Osteoblast (primary cell): ENCODE data around the gene IGF1R. TPM values are rescaled to one million over a fixed set of nuclear protein-coding genes. Genes with fewer than 3 reads are reported as not detected.

Experiments
- DNase-seq: peaks from one replicate; pipeline ENCODE4 v3.0.0; 2011; ENCODE audit warnings: low spot score, mixed read lengths; ENCODE audit not compliant: insufficient read length; ENCODE audit errors: missing footprints
- H2AFZ ChIP-seq: 2 replicates; pipeline ENCODE4 v1.6.0; 2011; ENCODE audit warnings: mild to moderate bottlenecking, low read length
- H3K27ac ChIP-seq: 2 replicates; pipeline ENCODE4 v1.5.1; 2011; ENCODE audit warnings: mild to moderate bottlenecking, low read depth, low read length, moderate library complexity
- H3K27me3 ChIP-seq: 2 replicates; pipeline ENCODE4 v1.6.0; 2012; ENCODE audit warnings: mild to moderate bottlenecking, control low read depth, inconsistent platforms, low read length, moderate library complexity; ENCODE audit not compliant: insufficient read depth
- H3K36me3 ChIP-seq: 2 replicates; pipeline ENCODE4 v1.5.1; 2011; ENCODE audit warnings: mild to moderate bottlenecking, low read length, control low read depth, moderate library complexity; ENCODE audit not compliant: insufficient read depth
- H3K4me1 ChIP-seq: 2 replicates; pipeline ENCODE4 v1.5.1; 2011; ENCODE audit warnings: mild to moderate bottlenecking, low read length, control low read depth, moderate library complexity; ENCODE audit not compliant: insufficient read depth
- H3K4me2 ChIP-seq: 2 replicates; pipeline ENCODE4 v1.6.0; 2011; ENCODE audit warnings: mild to moderate bottlenecking, low read length; ENCODE audit not compliant: insufficient read depth
- H3K4me3 ChIP-seq: fragments of 200-600 bp; sonication (generic); 3 replicates; pipeline ENCODE4 v1.5.1; 2012; ENCODE audit warnings: mild to moderate bottlenecking, low read length, inconsistent platforms; ENCODE audit not compliant: insufficient read depth
- H3K79me2 ChIP-seq: 2 replicates; pipeline ENCODE4 v1.6.0; 2012; ENCODE audit warnings: mild to moderate bottlenecking, low read length, control low read depth, inconsistent platforms; ENCODE audit not compliant: insufficient read depth
- H3K9me3 ChIP-seq: 2 replicates; pipeline ENCODE4 v1.5.1; 2011; ENCODE audit warnings: low read depth, low read length, control low read depth
- H4K20me1 ChIP-seq: 2 replicates; pipeline ENCODE4 v1.6.0; 2012; ENCODE audit warnings: mild to moderate bottlenecking, low read length, control low read depth; ENCODE audit not compliant: insufficient read depth
- CTCF ChIP-seq: IDR thresholded peaks from 2 replicates; pipeline ENCODE4 v1.5.1; 2011; ENCODE audit warnings: mild to moderate bottlenecking, low read depth, low read length, moderate library complexity; ENCODE audit errors: extremely low read depth
- total RNA-seq: library from RNA; depleted of rRNA; stranded (reverse); fragments of >200 nt; gene quantifications from 2 replicates; pipeline ENCODE4 v1.2.3, GENCODE V29; 2012

IGF1R gene
- total RNA-seq, 1 donor: 18.8 TPM

GRCh38 chr15:98647026-98647773 lies 1.1 kb upstream of the IGF1R start:
- Histone ChIP-seq H3K79me2 (peaks cover 28% of the 10 kb centered on the region), H3K9me3 (no peaks in the 10 kb centered on the region), H4K20me1 (peaks cover 14% of the 10 kb centered on the region), H3K4me2 (peak overlapping the region; percentile 92), H2AFZ (peak overlapping the region; percentile 89), H3K27me3 (peaks cover 53% of the 10 kb centered on the region), H3K36me3 (no peaks in the 10 kb centered on the region), H3K4me3 (peak overlapping the region; percentile 81), H3K27ac (no peak overlapping the region), H3K4me1 (peaks cover 13% of the 10 kb centered on the region)
- TF ChIP-seq CTCF: no peak
- peak; percentile 95 for DNase-seq

DNA sequence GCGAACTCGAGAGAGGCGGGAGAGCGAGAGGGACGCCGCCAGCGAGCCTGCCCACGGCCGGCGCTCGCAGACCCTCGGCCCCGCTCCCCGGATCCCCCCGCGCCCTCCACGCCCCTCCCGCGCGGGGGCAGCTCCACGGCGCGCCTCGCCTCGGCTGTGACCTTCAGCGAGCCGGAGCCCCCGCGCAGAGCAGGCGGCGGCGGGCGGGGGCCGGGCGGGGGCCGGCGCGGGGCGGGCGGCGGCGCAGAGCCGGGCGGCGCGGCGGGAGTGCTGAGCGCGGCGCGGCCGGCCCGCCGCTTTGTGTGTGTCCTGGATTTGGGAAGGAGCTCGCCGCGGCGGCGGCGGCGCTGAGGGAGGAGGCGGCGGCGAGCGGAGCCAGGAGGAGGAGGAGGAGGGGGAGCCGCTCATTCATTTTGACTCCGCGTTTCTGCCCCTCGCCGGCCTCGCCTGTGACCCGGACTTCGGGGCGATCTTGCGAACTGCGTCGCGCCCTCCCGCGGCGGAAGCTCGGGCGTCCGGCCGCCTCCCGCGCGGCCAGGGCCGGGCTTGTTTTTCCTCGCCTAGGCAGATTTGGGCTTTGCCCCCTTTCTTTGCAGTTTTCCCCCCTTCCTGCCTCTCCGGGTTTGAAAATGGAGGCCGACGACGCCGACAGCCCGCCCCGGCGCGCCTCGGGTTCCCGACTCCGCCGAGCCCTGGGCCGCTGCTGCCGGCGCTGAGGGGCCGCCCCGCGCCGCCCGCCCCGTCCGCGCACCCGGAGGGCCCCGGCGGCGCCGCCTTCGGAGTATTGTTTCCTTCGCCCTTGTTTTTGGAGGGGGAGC lies 524 bp downstream of the IGF1R start:
- Histone ChIP-seq H3K4me3 (peak overlapping the region; percentile 85), H3K27me3 (peaks cover 37% of the 10 kb centered on the region), H3K27ac (peak overlapping the region; percentile 56), H4K20me1 (peaks cover 30% of the 10 kb centered on the region), H3K79me2 (peaks cover 44% of the 10 kb centered on the region), H3K36me3 (no peaks in the 10 kb centered on the region), H3K4me1 (peaks cover 17% of the 10 kb centered on the region), H3K4me2 (peak overlapping the region; percentile 87), H2AFZ (peak overlapping the region; percentile 39), H3K9me3 (no peaks in the 10 kb centered on the region)
- peak; percentile 93 for DNase-seq
- TF ChIP-seq CTCF: no peak

DNA sequence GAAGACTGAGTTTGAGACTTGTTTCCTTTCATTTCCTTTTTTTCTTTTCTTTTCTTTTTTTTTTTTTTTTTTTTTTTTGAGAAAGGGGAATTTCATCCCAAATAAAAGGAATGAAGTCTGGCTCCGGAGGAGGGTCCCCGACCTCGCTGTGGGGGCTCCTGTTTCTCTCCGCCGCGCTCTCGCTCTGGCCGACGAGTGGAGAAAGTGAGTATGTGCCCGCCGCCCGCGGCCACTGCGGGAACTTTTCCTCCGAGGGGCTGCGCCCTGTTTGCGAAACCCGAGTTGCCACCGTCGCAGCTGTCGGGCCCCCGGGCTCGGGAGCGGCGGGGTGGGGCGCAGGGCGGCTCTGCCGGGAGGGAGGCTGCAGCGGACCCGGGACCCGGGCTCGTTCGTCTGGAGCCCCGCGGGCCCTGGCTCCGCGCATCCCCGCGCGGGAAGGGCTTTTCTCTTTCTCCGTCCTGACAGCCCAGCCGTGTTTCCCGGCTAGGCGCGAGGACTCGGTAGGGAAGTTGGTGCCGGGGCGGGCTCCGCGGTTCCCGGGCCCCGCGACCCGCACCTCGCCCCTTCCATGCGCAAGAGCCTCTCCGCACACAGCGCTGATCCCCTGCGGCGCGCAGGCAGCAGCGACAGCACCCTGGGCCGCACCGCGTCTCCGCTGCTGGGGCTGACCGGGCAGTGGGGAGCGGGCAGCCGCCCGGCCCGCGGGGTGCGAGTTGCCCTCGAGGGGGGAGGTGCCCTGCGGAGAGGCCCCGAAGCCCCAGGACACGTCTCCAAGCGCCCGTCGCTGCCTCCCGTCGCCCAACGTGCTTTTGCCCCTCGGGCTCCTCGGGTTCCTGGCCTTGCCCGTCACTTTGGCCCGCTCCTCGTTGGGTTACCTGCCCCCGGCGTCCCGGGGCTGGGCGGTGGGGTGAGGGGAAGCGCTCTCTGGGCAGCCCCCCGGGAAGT lies 1.4 kb downstream of the IGF1R start:
- Histone ChIP-seq H3K27me3 (peaks cover 28% of the 10 kb centered on the region), H3K9me3 (no peaks in the 10 kb centered on the region), H3K4me2 (peak overlapping the region; percentile 87), H4K20me1 (peaks cover 39% of the 10 kb centered on the region), H3K4me3 (peak overlapping the region; percentile 85), H3K79me2 (peaks cover 53% of the 10 kb centered on the region), H3K27ac (peak overlapping the region; percentile 56), H2AFZ (peak overlapping the region; percentile 79), H3K4me1 (peaks cover 17% of the 10 kb centered on the region), H3K36me3 (no peaks in the 10 kb centered on the region)
- TF ChIP-seq CTCF: no peak
- peak; percentile 85 for DNase-seq
